Progenitor cell of endocrine pancreas (in vitro differentiated cells): ENCODE results near the gene TXNDC2. TPM values are rescaled to one million over a fixed set of nuclear protein-coding genes. Genes with fewer than 3 reads are reported as not detected.

Experiments
- DNase-seq: peaks from one replicate; pipeline ENCODE4 v3.0.0; 2021; ENCODE audit warnings: low spot score; ENCODE audit not compliant: unreplicated experiment
- H3K27ac Mint-ChIP-seq: 2 replicates; pipeline ENCODE4 v1.8.0; 2021; ENCODE audit warnings: mild to moderate bottlenecking, moderate library complexity, mixed read lengths
- H3K27me3 Mint-ChIP-seq: 2 replicates; pipeline ENCODE4 v1.8.0; 2021; ENCODE audit warnings: mixed read lengths
- H3K36me3 Mint-ChIP-seq: 2 replicates; pipeline ENCODE4 v1.8.0; 2022; ENCODE audit warnings: mixed read lengths; ENCODE audit not compliant: insufficient read depth
- H3K4me1 Mint-ChIP-seq: 2 replicates; pipeline ENCODE4 v1.8.0; 2021; ENCODE audit warnings: low read depth, mixed read lengths
- H3K4me3 Mint-ChIP-seq: 2 replicates; pipeline ENCODE4 v1.8.0; 2021; ENCODE audit warnings: low read depth, mild to moderate bottlenecking, moderate library complexity, mixed read lengths
- H3K9me3 Mint-ChIP-seq: 2 replicates; pipeline ENCODE4 v1.8.0; 2021; ENCODE audit warnings: low read depth, mixed read lengths
- CTCF ChIP-seq: fragments of 200-600 bp; sonication (generic); IDR thresholded peaks from one replicate; pipeline ENCODE4 v1.5.0; 2021; ENCODE audit warnings: antibody characterized with exemption, mild to moderate bottlenecking; ENCODE audit not compliant: unreplicated experiment
- long read RNA-seq: library from polyadenylated mRNA; unstranded; transcript quantifications from one replicate; pipeline ENCODE4 v2.0.0, GENCODE V29; 2020
- total RNA-seq: library from RNA; stranded (reverse); gene quantifications from 2 replicates; pipeline ENCODE4 v1.2.1, GENCODE V29; 2021

Gene TXNDC2
- not detected in 2 replicates for total RNA-seq
- long read RNA-seq = 0 reads

- no peaks in the 10 kb centered on the region for H3K4me1 Mint-ChIP-seq
- H3K36me3 Mint-ChIP-seq = no peaks in the 10 kb centered on the region
- H3K27me3 Mint-ChIP-seq = no peaks in the 10 kb centered on the region
- peak within 1 kb of the TSS; percentile 52 for H3K27ac Mint-ChIP-seq
- H3K4me3 Mint-ChIP-seq = no peak within 1 kb of the TSS
- no peaks in the 10 kb centered on the region for H3K9me3 Mint-ChIP-seq
- no peak for TF ChIP-seq CTCF
- no peak for DNase-seq
These were observed at the start of gene TXNDC2 for GRCh38 chr18:9885170-9886004. Gene TXNDC2, plus strand, starts transcription at chr18:9885973. Its CDS starts 708 bp downstream, at chr18:9886681.

- no peak overlapping the region for H3K27ac Mint-ChIP-seq
These were observed 47.5 kb upstream of the TXNDC2 start for GRCh38 chr18:9838144-9838877.

GRCh38 chr18:9839211-9839610, 46.6 kb upstream of the TXNDC2 start:
- Mint-ChIP-seq H3K27ac (no peak overlapping the region), H3K4me3 (no peak overlapping the region), H3K4me1 (peaks cover 13% of the 10 kb centered on the region), H3K9me3 (no peaks in the 10 kb centered on the region), H3K27me3 (peaks cover 29% of the 10 kb centered on the region), H3K36me3 (no peaks in the 10 kb centered on the region)
- DNase-seq = no peak
- no peak for TF ChIP-seq CTCF

More at GRCh38 chr18:9838144-9838877, 47.5 kb upstream of the TXNDC2 start:
- peaks cover 13% of the 10 kb centered on the region for H3K4me1 Mint-ChIP-seq
- peaks cover 29% of the 10 kb centered on the region for H3K27me3 Mint-ChIP-seq
- no peak for DNase-seq
- H3K4me3 Mint-ChIP-seq = no peak overlapping the region
- no peaks in the 10 kb centered on the region for H3K36me3 Mint-ChIP-seq
- TF ChIP-seq CTCF = no peak
- H3K9me3 Mint-ChIP-seq = no peaks in the 10 kb centered on the region

- no peaks in the 10 kb centered on the region for H3K36me3 Mint-ChIP-seq
- no peak overlapping the region for H3K4me3 Mint-ChIP-seq
- peaks cover 29% of the 10 kb centered on the region for H3K27me3 Mint-ChIP-seq
- DNase-seq = no peak
- peaks cover 13% of the 10 kb centered on the region for H3K4me1 Mint-ChIP-seq
- H3K9me3 Mint-ChIP-seq = no peaks in the 10 kb centered on the region
- no peak overlapping the region for H3K27ac Mint-ChIP-seq
- TF ChIP-seq CTCF = no peak
These were observed 45.9 kb upstream of the TXNDC2 start for GRCh38 chr18:9839853-9840252.

GRCh38 chr18:9841752-9842151, 44.0 kb upstream of the TXNDC2 start:
- no peaks in the 10 kb centered on the region for H3K9me3 Mint-ChIP-seq
- H3K27ac Mint-ChIP-seq = no peak overlapping the region
- DNase-seq = no peak
- no peak for TF ChIP-seq CTCF
- H3K36me3 Mint-ChIP-seq = no peaks in the 10 kb centered on the region
- H3K4me1 Mint-ChIP-seq = peaks cover under 1% of the 10 kb centered on the region
- peaks cover 25% of the 10 kb centered on the region for H3K27me3 Mint-ChIP-seq
- no peak overlapping the region for H3K4me3 Mint-ChIP-seq
